Activated CD8-positive, alpha-beta memory T cell treated with anti-CD3 and anti-CD28 coated beads for 1 hour (primary cell): ENCODE data around the gene SIX5.

ENCODE experiments used
- DNase-seq, 2 donors: peaks; one replicate each; pipeline ENCODE4 v3.0.0-alpha.2; 2020; ENCODE audit warnings: low read depth in 1 of 2; ENCODE audit errors: extremely low read depth in 1 of 2

SIX5 gene

GRCh38 chr19:45716359-45717130 is 52.5 kb downstream of the SIX5 start:
- no peak for DNase-seq

GRCh38 chr19:45715139-45715538 is 53.9 kb downstream of the SIX5 start:
- DNase-seq = no peak
